Breast epithelium (tissue), 3 donors: ENCODE results near the gene ILK.

ENCODE experiments used
- CTCF ChIP-seq, 3 donors: fragments of 450-650 bp; IDR thresholded peaks; one replicate each; pipeline ENCODE4 v1.5.1; 2016 to 2017; ENCODE audit warnings: antibody characterized with exemption in 3 of 3, mild to moderate bottlenecking in 3 of 3, moderate library complexity in 3 of 3
- POLR2A ChIP-seq: fragments of 450-650 bp; IDR thresholded peaks from one replicate; pipeline ENCODE4 v1.6.1; 2016; ENCODE audit warnings: antibody characterized with exemption, mild to moderate bottlenecking, moderate library complexity

DNA sequence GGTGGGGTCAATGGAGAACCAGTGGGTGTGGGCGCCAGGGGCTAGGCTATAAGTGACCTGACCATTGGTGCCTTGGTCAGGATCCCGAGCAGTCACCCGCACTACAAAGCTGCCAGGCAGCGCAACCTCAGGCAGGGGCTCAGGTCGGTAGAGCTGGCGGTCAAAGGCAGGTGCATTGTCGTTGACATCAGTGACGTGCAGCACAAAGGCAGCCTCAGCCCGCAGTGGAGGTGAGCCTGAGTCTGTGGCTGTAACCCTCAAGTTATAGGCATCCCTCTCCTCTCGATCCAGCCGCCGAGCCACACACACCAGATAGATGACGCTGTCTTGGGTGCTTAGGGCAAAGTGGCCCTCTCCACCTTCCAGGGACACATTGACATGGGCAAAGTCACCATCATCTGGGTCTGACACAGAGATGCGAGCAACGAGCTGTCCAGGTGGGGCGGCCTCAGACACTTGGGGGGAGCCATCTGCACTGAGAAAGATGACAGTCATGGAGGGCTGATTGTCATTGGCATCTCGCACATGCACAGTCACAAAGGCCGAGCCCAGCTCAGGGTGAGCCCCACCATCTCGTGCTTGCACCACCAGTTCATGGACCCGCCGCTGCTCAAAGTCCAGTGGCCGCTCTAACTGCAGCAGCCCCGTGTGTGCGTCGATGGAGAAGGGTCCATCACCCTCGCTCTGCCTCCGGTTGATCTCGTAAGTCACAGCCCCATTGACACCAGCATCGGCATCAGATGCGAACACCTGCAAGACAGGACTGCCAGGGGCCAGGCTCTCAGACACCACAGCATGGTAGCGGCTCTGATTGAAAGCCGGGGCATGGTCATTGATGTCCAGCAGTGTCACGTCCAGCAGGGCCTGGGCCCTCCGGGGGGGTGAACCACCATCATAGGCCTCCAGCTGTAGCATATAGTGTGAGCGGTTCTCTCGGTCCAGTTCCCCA lies 36.7 kb downstream of the ILK start:
- TF ChIP-seq CTCF (IDR thresholded peaks at IDR 0.05) = no peak
- no peak for TF ChIP-seq POLR2A
